Nephron (organoid): Measurements from ENCODE around the gene USP10.

Source experiments
- H3K27ac Mint-ChIP-seq, 3 experiments: 2 replicates each; pipeline ENCODE4 v1.8.0; 2020; ENCODE audit warnings: mixed read lengths in 3 of 3, mild to moderate bottlenecking in 2 of 3, moderate library complexity in 1 of 3
- H3K27me3 Mint-ChIP-seq: 2 replicates; pipeline ENCODE4 v1.8.0; 2021; ENCODE audit warnings: low read depth, mild to moderate bottlenecking, moderate library complexity, mixed read lengths
- H3K36me3 Mint-ChIP-seq: 2 replicates; pipeline ENCODE4 v1.8.0; 2020; ENCODE audit warnings: low read depth, mixed read lengths
- H3K4me1 Mint-ChIP-seq: 2 replicates; pipeline ENCODE4 v1.8.0; 2020; ENCODE audit warnings: mixed read lengths
- H3K4me3 Mint-ChIP-seq, 3 experiments: 2 replicates each; pipeline ENCODE4 v1.8.0; 2020; ENCODE audit warnings: mild to moderate bottlenecking in 3 of 3, mixed read lengths in 3 of 3, moderate library complexity in 2 of 3
- H3K9me3 Mint-ChIP-seq: 2 replicates; pipeline ENCODE4 v1.8.0; 2020; ENCODE audit warnings: mixed read lengths
- TF ChIP-seq, protein P1 (sequence below), 3 experiments: fragments of 200-600 bp; sonication (generic); IDR thresholded peaks; one replicate each; pipeline ENCODE4 v1.5.0; 2021; ENCODE audit warnings: antibody characterized with exemption in 3 of 3; ENCODE audit not compliant: unreplicated experiment in 3 of 3

Gene USP10

DNA sequence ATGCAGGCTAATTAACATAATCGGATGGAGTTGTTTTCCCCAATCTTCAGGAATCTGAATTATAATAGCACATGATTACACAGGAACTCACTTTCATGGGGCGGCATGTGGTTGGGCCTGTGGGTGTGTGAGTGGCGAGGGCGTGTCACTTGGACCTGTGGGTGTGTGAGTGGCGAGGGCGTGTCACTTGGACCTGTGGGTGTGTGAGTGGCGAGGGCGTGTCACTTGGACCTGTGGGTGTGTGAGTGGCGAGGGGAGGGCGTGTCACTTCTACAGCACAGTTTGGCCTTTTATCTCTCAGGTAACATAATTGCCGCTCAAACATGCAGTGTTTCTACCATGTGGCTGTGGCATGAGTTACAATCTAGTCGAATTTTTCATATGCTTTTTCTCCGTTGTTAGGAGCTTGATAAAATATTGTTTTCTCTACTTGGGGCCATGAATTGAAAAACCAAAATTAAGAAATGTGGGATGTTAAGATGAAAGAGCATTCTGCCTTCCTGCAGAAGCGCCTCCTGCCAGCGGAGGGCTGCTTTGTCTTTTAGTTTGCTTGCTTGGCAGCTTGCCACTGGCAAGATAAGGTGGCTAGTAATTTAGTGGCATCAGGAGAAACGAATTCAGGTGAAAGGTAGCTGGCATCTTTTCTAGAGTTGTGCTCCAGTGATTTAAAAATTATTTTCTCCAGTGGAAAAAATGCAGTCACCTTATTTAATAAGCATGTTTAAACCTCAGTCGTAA is 36.2 kb downstream of the USP10 start:
- no peaks in the 10 kb centered on the region for H3K27me3 Mint-ChIP-seq
- peaks cover 23% of the 10 kb centered on the region for H3K36me3 Mint-ChIP-seq
- peaks cover 55% of the 10 kb centered on the region for H3K4me1 Mint-ChIP-seq
- H3K4me3 Mint-ChIP-seq: no peak overlapping the region
- TF ChIP-seq, protein P1, sequence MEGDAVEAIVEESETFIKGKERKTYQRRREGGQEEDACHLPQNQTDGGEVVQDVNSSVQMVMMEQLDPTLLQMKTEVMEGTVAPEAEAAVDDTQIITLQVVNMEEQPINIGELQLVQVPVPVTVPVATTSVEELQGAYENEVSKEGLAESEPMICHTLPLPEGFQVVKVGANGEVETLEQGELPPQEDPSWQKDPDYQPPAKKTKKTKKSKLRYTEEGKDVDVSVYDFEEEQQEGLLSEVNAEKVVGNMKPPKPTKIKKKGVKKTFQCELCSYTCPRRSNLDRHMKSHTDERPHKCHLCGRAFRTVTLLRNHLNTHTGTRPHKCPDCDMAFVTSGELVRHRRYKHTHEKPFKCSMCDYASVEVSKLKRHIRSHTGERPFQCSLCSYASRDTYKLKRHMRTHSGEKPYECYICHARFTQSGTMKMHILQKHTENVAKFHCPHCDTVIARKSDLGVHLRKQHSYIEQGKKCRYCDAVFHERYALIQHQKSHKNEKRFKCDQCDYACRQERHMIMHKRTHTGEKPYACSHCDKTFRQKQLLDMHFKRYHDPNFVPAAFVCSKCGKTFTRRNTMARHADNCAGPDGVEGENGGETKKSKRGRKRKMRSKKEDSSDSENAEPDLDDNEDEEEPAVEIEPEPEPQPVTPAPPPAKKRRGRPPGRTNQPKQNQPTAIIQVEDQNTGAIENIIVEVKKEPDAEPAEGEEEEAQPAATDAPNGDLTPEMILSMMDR (IDR thresholded peaks at IDR 0.05; ENCODE audit: unreplicated experiment in 3 of 3): no peak
- H3K27ac Mint-ChIP-seq: peak overlapping the region in 2 of 3 experiments; percentile 64 to 80
- no peaks in the 10 kb centered on the region for H3K9me3 Mint-ChIP-seq

DNA sequence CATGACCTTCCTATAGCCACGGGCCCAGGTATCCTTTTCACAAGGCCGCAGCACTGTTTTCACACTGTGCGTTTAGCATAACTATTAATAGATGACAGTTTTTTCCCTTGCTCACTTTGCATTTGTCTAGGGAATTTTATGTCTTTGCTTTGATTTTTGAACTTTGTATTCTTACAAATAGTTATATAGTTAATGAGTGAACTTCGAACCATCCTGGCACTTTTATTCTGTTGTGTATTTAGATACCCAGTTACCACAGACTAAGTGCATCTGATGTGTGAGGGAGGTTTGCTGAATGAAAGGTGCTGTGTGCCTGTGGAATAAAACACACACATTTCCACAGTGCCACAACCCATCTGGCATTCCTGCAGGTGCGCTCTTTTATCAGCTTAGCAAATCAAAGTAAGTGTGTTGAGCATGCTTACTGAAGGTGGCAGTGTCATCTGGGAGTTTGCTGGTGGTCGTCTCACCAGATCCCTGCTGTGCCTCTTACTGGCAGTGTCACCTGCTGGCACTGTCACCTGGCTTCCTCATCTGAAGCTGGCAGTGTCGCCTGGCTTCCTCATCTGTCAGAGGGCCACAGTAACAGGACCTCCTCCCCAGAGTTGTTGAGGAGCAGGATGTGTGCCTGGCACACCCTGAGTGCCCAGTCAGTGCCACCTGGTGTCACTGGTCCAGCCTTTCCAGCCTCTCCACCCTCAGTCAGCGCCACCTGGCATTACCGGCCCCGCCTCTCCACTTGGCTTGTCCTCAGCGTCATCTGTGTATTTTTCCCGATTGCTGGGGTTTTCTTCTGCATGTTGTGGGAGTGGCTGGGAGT is 37.6 kb downstream of the USP10 start:
- Mint-ChIP-seq H3K27me3 (no peaks in the 10 kb centered on the region), H3K36me3 (peaks cover 23% of the 10 kb centered on the region), H3K9me3 (no peaks in the 10 kb centered on the region), H3K4me3 (no peak overlapping the region), H3K27ac (peak overlapping the region; percentile 64 to 75 (median 70)), H3K4me1 (peaks cover 59% of the 10 kb centered on the region)
- TF ChIP-seq, protein P1 (IDR thresholded peaks at IDR 0.05; ENCODE audit: unreplicated experiment in 3 of 3): no peak

DNA sequence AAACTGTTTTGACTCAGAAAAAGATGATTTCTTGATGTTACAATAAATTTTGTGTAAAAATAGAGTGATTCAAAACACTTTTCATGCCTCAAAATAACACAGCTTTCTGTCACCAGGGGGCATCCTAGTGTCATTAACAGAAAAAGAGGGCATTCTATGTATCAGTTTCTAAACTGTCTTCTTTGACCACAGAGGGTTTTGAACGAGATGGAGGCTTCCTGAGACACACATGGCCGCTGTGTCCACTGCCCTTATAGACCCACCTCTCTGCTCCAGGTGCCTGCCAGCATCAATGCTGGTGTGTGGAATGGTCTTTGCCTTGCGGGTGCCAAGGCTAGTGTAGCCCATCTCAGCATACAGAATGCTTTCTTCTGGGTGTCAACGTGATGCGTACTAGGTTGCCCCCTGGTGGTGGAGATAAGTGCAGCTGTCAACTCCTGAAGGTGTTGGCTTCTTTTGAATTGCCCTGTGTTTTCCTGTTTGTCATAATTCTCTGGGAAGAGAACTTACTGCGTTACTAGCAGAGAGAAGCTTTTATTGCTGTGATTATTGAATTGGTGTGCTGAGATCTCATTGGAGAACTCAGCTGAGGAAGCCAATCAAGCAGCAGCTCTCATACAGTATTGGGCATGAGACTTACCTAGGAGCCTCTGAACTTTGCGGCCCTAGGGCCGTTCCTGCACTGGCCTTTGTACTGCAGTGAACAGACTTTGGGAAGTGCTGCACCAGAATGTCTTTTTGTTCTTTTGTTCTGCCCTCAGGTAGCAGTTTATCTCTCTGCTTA is 38.6 kb downstream of the USP10 start:
- Mint-ChIP-seq H3K4me3 (no peak overlapping the region), H3K27me3 (no peaks in the 10 kb centered on the region), H3K36me3 (peaks cover 23% of the 10 kb centered on the region), H3K27ac (peak overlapping the region; percentile 27 to 64 (median 54)), H3K4me1 (peaks cover 64% of the 10 kb centered on the region), H3K9me3 (no peaks in the 10 kb centered on the region)
- TF ChIP-seq, protein P1 (IDR thresholded peaks at IDR 0.05; ENCODE audit: unreplicated experiment in 3 of 3): peak; percentile 73 to 83 (median 82)

DNA sequence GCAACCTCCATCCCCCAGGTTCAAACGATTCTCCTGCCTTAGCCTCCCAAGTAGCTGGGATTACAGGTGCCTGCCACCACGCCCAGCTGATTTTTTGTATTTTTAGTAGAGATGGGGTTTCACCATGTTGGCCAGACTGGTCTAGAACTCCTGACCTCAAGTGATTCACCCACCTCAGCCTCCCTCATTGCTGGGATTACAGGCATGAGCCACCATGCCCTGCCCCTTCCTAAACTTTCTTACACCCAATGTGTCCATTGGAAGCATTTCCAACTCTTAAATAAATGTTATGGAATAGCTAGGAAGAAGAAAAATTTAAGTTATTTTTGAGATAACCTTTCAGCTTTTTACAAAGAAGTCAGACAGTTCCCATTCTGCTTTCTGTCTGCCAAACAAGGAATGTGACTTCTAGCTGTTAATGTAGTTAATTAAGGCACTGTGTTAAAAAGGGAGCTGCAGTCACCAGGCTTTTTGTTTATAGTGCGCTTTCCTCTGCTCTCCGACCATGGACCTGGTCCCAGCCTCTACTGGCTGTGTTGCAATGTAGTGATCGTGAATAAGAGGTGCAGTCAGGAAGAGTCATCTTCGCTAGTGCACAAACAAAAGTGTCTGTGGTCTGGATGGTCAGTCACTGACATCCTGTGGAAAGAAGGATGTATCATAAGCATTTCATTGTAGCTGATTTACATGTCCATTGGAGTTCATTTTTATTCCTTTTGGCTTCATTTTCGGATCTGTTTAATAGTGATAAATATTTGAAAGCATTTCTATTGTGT is 39.7 kb downstream of the USP10 start:
- peaks cover 64% of the 10 kb centered on the region for H3K4me1 Mint-ChIP-seq
- no peaks in the 10 kb centered on the region for H3K9me3 Mint-ChIP-seq
- H3K36me3 Mint-ChIP-seq: peaks cover 24% of the 10 kb centered on the region
- no peak overlapping the region for H3K4me3 Mint-ChIP-seq
- H3K27me3 Mint-ChIP-seq: no peaks in the 10 kb centered on the region
- TF ChIP-seq, protein P1 (IDR thresholded peaks at IDR 0.05; ENCODE audit: unreplicated experiment in 3 of 3): no peak
- H3K27ac Mint-ChIP-seq: peak overlapping the region in 1 of 3 experiments; percentile 32

DNA sequence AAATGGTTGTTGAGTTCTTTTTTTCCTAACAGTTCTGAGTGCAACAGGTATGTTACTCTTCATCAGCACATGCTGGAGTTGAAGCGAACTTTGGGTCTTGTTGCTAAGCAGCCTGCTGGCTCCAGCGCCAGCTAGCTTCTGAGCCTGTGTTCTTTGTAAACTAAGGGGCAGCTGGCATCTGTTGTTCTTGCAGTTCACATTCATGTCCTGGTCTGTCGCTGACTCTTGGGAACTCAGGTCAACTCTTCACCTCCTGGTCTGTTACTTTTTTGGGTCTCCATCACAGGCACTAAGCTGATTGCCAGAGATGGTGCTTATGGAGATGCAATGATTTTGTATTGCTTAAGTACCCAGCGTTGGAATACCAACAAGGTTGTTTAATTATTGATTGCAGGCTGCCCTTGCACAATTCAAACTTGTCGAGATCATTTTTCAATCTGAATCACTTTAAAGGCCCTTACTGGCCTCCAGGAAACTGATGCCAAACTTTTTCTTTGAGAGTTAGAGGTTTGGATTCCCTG is 40.9 kb downstream of the USP10 start:
- H3K36me3 Mint-ChIP-seq: peaks cover 29% of the 10 kb centered on the region
- TF ChIP-seq, protein P1 (IDR thresholded peaks at IDR 0.05; ENCODE audit: unreplicated experiment in 3 of 3): no peak
- H3K4me1 Mint-ChIP-seq: peaks cover 60% of the 10 kb centered on the region
- H3K27ac Mint-ChIP-seq: peak overlapping the region in 1 of 3 experiments; percentile 69
- no peaks in the 10 kb centered on the region for H3K9me3 Mint-ChIP-seq
- H3K27me3 Mint-ChIP-seq: no peaks in the 10 kb centered on the region
- no peak overlapping the region for H3K4me3 Mint-ChIP-seq
